Endodermal cell (in vitro differentiated cells): Measurements from ENCODE around the gene NCAPG. TPM values are rescaled to one million over a fixed set of nuclear protein-coding genes. Genes with fewer than 3 reads are reported as not detected.

Source experiments
- DNase-seq: peaks from one replicate; pipeline ENCODE4 v3.0.0-alpha.2; 2017
- H3K27ac ChIP-seq: 2 replicates; pipeline ENCODE4 v1.5.1; 2013; ENCODE audit warnings: mild to moderate bottlenecking, low read depth, low read length, moderate library complexity
- H3K27me3 ChIP-seq: 2 replicates; pipeline ENCODE4 v1.6.1; 2013; ENCODE audit warnings: mild to moderate bottlenecking, low read length, moderate library complexity; ENCODE audit not compliant: insufficient read depth, control insufficient read depth, poor library complexity, severe bottlenecking
- H3K36me3 ChIP-seq: 2 replicates; pipeline ENCODE4 v1.7.0; 2013; ENCODE audit warnings: mild to moderate bottlenecking, low read length, moderate library complexity; ENCODE audit not compliant: control insufficient read depth, insufficient read depth
- H3K4me1 ChIP-seq: one replicate; pipeline ENCODE4 v1.7.0; 2013; ENCODE audit warnings: low read length; ENCODE audit not compliant: control insufficient read depth, insufficient read depth
- H3K4me3 ChIP-seq: 2 replicates; pipeline ENCODE4 v1.5.1; 2013; ENCODE audit warnings: mild to moderate bottlenecking, low read length, moderate library complexity
- H3K9ac ChIP-seq: 2 replicates; pipeline ENCODE4 v1.6.1; 2013; ENCODE audit warnings: mild to moderate bottlenecking, low read length, moderate library complexity; ENCODE audit not compliant: poor library complexity, severe bottlenecking; ENCODE audit errors: extremely low read depth
- H3K9me3 ChIP-seq: 2 replicates; pipeline ENCODE4 v1.6.1; 2013; ENCODE audit warnings: mild to moderate bottlenecking, low read length, moderate library complexity; ENCODE audit not compliant: control insufficient read depth
- H3K27ac Mint-ChIP-seq: 2 replicates; pipeline ENCODE4 v1.8.0; 2020; ENCODE audit warnings: mixed read lengths
- H3K27me3 Mint-ChIP-seq: 2 replicates; pipeline ENCODE4 v1.8.0; 2021; ENCODE audit warnings: mild to moderate bottlenecking, mixed read lengths; ENCODE audit not compliant: insufficient read depth
- H3K36me3 Mint-ChIP-seq: 2 replicates; pipeline ENCODE4 v1.8.0; 2020; ENCODE audit warnings: low read depth, mixed read lengths
- H3K4me1 Mint-ChIP-seq: 2 replicates; pipeline ENCODE4 v1.8.0; 2020; ENCODE audit warnings: mixed read lengths
- H3K4me3 Mint-ChIP-seq: 2 replicates; pipeline ENCODE4 v1.8.0; 2020; ENCODE audit warnings: mild to moderate bottlenecking, moderate library complexity, mixed read lengths
- H3K9me3 Mint-ChIP-seq: 2 replicates; pipeline ENCODE4 v1.8.0; 2020; ENCODE audit warnings: mild to moderate bottlenecking, mixed read lengths
- CTCF ChIP-seq: fragments of 200-600 bp; sonication (generic); conservative IDR thresholded peaks from 2 replicates; pipeline ENCODE4 v1.5.0; 2021; ENCODE audit warnings: antibody characterized with exemption, mild to moderate bottlenecking
- WGBS, 2 experiments: methylation state at CpG; one replicate each; pipeline versions ENCODE4 v1.1.5 to v1.1.7; 2013; ENCODE audit warnings: missing lambda C conversion rate in 2 of 2, mixed read lengths in 1 of 2; ENCODE audit not compliant: insufficient coverage in 1 of 2, insufficient read length in 1 of 2; 5-methylcytosine and 5-hydroxymethylcytosine counted together
- long read RNA-seq, 4 experiments: library from polyadenylated mRNA in 2 of 4; library from RNA in 1 of 4; library from capped mRNA in 1 of 4; stranded (forward) in 3 of 4; unstranded in 1 of 4; transcript quantifications; one replicate each; pipeline ENCODE4 v2.0.0, GENCODE V29; 2020 to 2021; ENCODE audit warnings: inconsistent platforms in 1 of 4
- polyA plus RNA-seq, 2 experiments: library from polyadenylated mRNA; stranded (reverse); fragments of 50-300 nt; gene quantifications; one replicate each; pipeline ENCODE4 v1.2.3, GENCODE V29; 2013
- total RNA-seq, 2 donors: library from RNA; stranded (reverse); fragmentation: NEBNext Ultra II Directional in 1 of 2; extraction: Animal tissue kit (Norgen Biotek cat#: 25700) in 1 of 2; gene quantifications; 2 replicates in 1 of 2; 3 replicates in 1 of 2; pipeline ENCODE4 v1.2.1, GENCODE V29; 2021

Gene NCAPG
- total RNA-seq, result 10 to 100 TPM; 37.5 to 47.4 TPM
- polyA plus RNA-seq (2013, experiment 1 of 2), result 78.3 TPM
- 81.9 TPM for polyA plus RNA-seq (2013, experiment 2 of 2)
- long read RNA-seq, experiment 1, full-length matches to known transcripts, result 6 of 23 reads
- long read RNA-seq, experiment 1, partial matches to known transcripts, result 12 of 23 reads
- long read RNA-seq, experiment 1, other reads (novel, unspliced or antisense), result 5 of 23 reads
- long read RNA-seq, experiment 2, full-length matches to known transcripts, result 82 of 109 reads
- long read RNA-seq, experiment 2, partial matches to known transcripts, result 8 of 109 reads
- long read RNA-seq, experiment 2, other reads (novel, unspliced or antisense), result 19 of 109 reads
- long read RNA-seq, experiment 3, full-length matches to known transcripts, result 156 of 330 reads
- long read RNA-seq, experiment 3, partial matches to known transcripts, result 123 of 330 reads
- long read RNA-seq, experiment 3, other reads (novel, unspliced or antisense), result 51 of 330 reads
- long read RNA-seq, experiment 4, full-length matches to known transcripts, result 9 of 26 reads
- long read RNA-seq, experiment 4, partial matches to known transcripts, result 10 of 26 reads
- long read RNA-seq, experiment 4, other reads (novel, unspliced or antisense), result 7 of 26 reads

DNA sequence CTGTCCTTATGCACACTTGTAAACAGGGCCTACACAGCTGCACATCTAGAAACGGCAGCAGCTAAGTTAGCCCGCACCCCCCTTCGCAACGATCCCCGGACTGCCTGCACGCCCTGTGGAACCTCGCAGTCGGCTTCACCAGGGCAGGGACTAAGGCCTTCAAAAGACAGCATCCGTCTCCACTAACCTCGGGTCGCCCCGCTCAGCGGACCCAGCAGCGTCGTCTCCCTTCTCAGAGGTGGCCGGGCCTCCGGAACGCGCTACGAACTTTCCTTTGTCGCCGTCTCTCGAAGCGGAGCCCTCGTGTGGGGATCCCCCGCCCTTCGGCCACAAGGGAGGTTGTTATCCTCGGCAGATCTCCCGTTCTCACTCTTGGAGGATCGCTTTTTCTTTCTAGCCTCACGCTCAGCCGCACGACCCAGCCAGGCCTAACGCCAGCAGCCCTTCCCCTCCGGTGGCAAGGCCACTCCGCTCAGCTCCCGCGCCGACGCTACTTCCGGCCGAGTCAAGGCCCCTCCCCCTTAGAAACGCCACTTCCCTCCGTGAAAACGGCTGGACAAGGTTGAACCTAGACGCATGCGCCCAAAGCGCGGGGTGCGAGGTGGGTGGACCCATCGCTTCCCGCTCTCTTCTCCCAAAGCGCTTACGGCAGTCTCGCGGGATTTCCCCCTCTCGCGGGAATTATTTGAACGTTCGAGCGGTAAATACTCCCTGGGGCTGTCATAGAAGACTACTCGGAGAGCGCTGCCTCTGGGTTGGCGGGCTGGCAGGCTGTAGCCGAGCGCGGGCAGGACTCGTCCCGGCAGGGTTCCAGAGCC lies at the start of gene NCAPG, which contains the start of gene DCAF16:
Gene NCAPG, plus strand, starts transcription at position 720 of the 818 bp plus-strand sequence. CDS start 99 bp downstream, outside the sequence.
Gene DCAF16, minus strand, starts transcription at position 498 of the 818 bp plus-strand sequence. CDS start 6,616 bp downstream, outside the sequence.
- peaks cover 19% of the 10 kb centered on the region for H3K36me3 Mint-ChIP-seq
- Histone ChIP-seq H3K36me3 (peaks cover 42% of the 10 kb centered on the region), H3K9me3 (no peaks in the 10 kb centered on the region), H3K9ac (peak within 1 kb of the TSS; percentile 97), H3K27ac (peak within 1 kb of the TSS; percentile 95), H3K4me1 (peaks cover 4% of the 10 kb centered on the region), H3K4me3 (peak within 1 kb of the TSS; percentile 95), H3K27me3 (no peaks in the 10 kb centered on the region)
- no peaks in the 10 kb centered on the region for H3K27me3 Mint-ChIP-seq
- H3K9me3 Mint-ChIP-seq, result no peaks in the 10 kb centered on the region
- DNase-seq, result peak; percentile 99
- WGBS, 2 experiments, result 0% methylated on average over 41 to 69 of the region's 69 CpGs
- TF ChIP-seq CTCF, result no peak
- H3K27ac Mint-ChIP-seq, result peak within 1 kb of the TSS; percentile 99
- H3K4me3 Mint-ChIP-seq, result peak within 1 kb of the TSS; percentile 95
- peaks cover 23% of the 10 kb centered on the region for H3K4me1 Mint-ChIP-seq

- H3K27me3 Mint-ChIP-seq, result peaks cover 3% of the 10 kb centered on the region
- Histone ChIP-seq H3K36me3 (no peaks in the 10 kb centered on the region), H3K9me3 (peaks cover 7% of the 10 kb centered on the region), H3K27ac (no peak overlapping the region), H3K9ac (no peak overlapping the region), H3K27me3 (no peaks in the 10 kb centered on the region), H3K4me1 (no peaks in the 10 kb centered on the region), H3K4me3 (no peak overlapping the region)
- WGBS, 2 experiments, result 59 to 75% methylated on average over 1 of the region's 1 CpG
- no peak overlapping the region for H3K4me3 Mint-ChIP-seq
- H3K4me1 Mint-ChIP-seq, result peaks cover 3% of the 10 kb centered on the region
- no peak for DNase-seq
- TF ChIP-seq CTCF, result no peak
- no peaks in the 10 kb centered on the region for H3K36me3 Mint-ChIP-seq
- H3K27ac Mint-ChIP-seq, result no peak overlapping the region
- H3K9me3 Mint-ChIP-seq, result peaks cover 10% of the 10 kb centered on the region
Observed at GRCh38 chr4:17761062-17761461, 49.7 kb upstream of the NCAPG start.

DNA sequence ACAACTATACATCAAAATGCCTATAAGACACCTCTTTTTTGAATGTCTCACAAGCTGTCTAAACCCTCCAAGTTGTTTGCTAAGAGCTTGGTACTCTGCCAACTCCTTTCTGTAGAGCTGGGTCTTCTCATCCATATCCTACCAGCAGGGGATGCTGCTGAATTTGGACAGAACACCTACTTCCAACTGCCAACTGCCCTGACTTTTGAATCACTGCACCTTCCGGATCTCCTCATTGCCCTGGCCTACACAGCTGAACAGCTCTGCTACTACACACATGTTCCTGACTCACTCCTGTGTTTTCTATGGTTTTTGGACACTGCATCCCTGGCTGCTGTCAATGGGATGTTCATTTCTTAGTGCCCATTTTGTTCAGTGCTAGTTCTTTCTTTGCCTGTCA lies 48.1 kb upstream of the NCAPG start:
- Histone ChIP-seq H3K4me3 (no peak overlapping the region), H3K36me3 (no peaks in the 10 kb centered on the region), H3K4me1 (no peaks in the 10 kb centered on the region), H3K27ac (no peak overlapping the region), H3K9ac (no peak overlapping the region), H3K9me3 (peaks cover 10% of the 10 kb centered on the region), H3K27me3 (no peaks in the 10 kb centered on the region)
- Mint-ChIP-seq H3K27ac (no peak overlapping the region), H3K36me3 (no peaks in the 10 kb centered on the region), H3K4me1 (peaks cover 3% of the 10 kb centered on the region), H3K27me3 (no peaks in the 10 kb centered on the region), H3K4me3 (no peak overlapping the region), H3K9me3 (peaks cover 22% of the 10 kb centered on the region)
- 81 to 100% methylated on average over 1 of the region's 1 CpG for WGBS, 2 experiments
- DNase-seq, result no peak
- peak; percentile 54 for TF ChIP-seq CTCF
